NCI-H2029 (cell line): Measurements from ENCODE around the gene ELAVL1.
"Not testable (repeated sequence)": the region's sequence is repeated elsewhere in the genome, so short reads cannot be mapped to it uniquely, and the experiment has no call there.

Experiments used
- DNase-seq: peaks from one replicate; lab custom pipeline; 2025; lab: John Stamatoyannopoulos, UW

ELAVL1 gene

GRCh38 chr19:8005534-8006256, at the start of gene ELAVL1:
Gene ELAVL1, minus strand, starts transcription at chr19:8005641. Its CDS starts 13,826 bp downstream, at chr19:7991815.
- DNase-seq = peak; percentile 90

- no peak for DNase-seq
Measured at GRCh38 chr19:8054169-8054568, 48.7 kb upstream of the ELAVL1 start.

GRCh38 chr19:8052464-8052859, 47.0 kb upstream of the ELAVL1 start, which contains the start of gene CCL25:
Gene CCL25, plus strand, starts transcription at chr19:8052760. Its CDS starts 290 bp downstream, at chr19:8053050.
- no peak for DNase-seq

GRCh38 chr19:8050274-8051096, 45.0 kb upstream of the ELAVL1 start:
- DNase-seq = peak; percentile 93

GRCh38 chr19:8046569-8047165, 41.2 kb upstream of the ELAVL1 start:
- no peak for DNase-seq

GRCh38 chr19:8045872-8046568, 40.6 kb upstream of the ELAVL1 start:
- no peak for DNase-seq

- DNase-seq = no peak
Measured at GRCh38 chr19:8044018-8044417, 38.6 kb upstream of the ELAVL1 start.

GRCh38 chr19:8042900-8043299, 37.5 kb upstream of the ELAVL1 start:
- DNase-seq = no peak

GRCh38 chr19:8041531-8041931, 36.1 kb upstream of the ELAVL1 start:
- DNase-seq = no peak

GRCh38 chr19:8039231-8039630, 33.8 kb upstream of the ELAVL1 start:
- no peak for DNase-seq

- DNase-seq = no peak
Measured at GRCh38 chr19:8038815-8039214, 33.4 kb upstream of the ELAVL1 start.

- peak; percentile 71 for DNase-seq
Measured at GRCh38 chr19:8036434-8037099, 31.1 kb upstream of the ELAVL1 start.

GRCh38 chr19:8034178-8034525, 28.7 kb upstream of the ELAVL1 start:
- DNase-seq = no peak

- not testable (repeated sequence) for DNase-seq
Measured at GRCh38 chr19:8033287-8034177, 28.1 kb upstream of the ELAVL1 start.

- DNase-seq = no peak
Measured at GRCh38 chr19:8030960-8031359, 25.5 kb upstream of the ELAVL1 start.

GRCh38 chr19:8028951-8029491, 23.6 kb upstream of the ELAVL1 start:
- DNase-seq = no peak

- no peak for DNase-seq
Measured at GRCh38 chr19:8025316-8025715, 19.9 kb upstream of the ELAVL1 start.

- DNase-seq = not testable (repeated sequence)
Measured at GRCh38 chr19:8024256-8024655, 18.8 kb upstream of the ELAVL1 start.

- no peak for DNase-seq
Measured at GRCh38 chr19:8023371-8023770, 17.9 kb upstream of the ELAVL1 start.

GRCh38 chr19:8022275-8022674, 16.8 kb upstream of the ELAVL1 start:
- no peak for DNase-seq
